K562 (cell line): ENCODE data around the gene MS4A2. TPM values are rescaled to one million over a fixed set of nuclear protein-coding genes. Genes with fewer than 3 reads are reported as not detected.

Experiments used
- ARHGAP35 ChIP-seq: fragments of 450-650 bp; IDR thresholded peaks from 2 replicates; pipeline ENCODE4 v1.6.1; 2018; ENCODE audit not compliant: partially characterized antibody
- CBX3 ChIP-seq, 2 experiments: IDR thresholded peaks; 1 replicate in 1 of 2; 2 replicates in 1 of 2; pipeline ENCODE4 v1.6.1; 2012; ENCODE audit warnings: inconsistent platforms in 2 of 2, low read length in 2 of 2, borderline replicate concordance in 1 of 2, control low read depth in 1 of 2
- CCAR2 ChIP-seq: fragments of 200-400 bp; formaldehyde crosslinking; IDR thresholded peaks from 2 replicates; pipeline ENCODE4 v1.6.1; 2017; ENCODE audit warnings: mild to moderate bottlenecking, low read depth, low read length
- CHCHD3 ChIP-seq: fragments of 250-450 bp; sonication (Bioruptor Pico); IDR thresholded peaks from 2 replicates; pipeline ENCODE4 v2.1.2; 2022; ENCODE audit warnings: mild to moderate bottlenecking
- EGR1 ChIP-seq: fragments of 450-650 bp; conservative IDR thresholded peaks from 2 replicates; pipeline ENCODE4 v1.6.1; 2017; ENCODE audit warnings: mild to moderate bottlenecking
- EHMT2 ChIP-seq: fragments of 450-650 bp; IDR thresholded peaks from 2 replicates; pipeline ENCODE4 v1.6.1; 2018; ENCODE audit warnings: antibody characterized with exemption
- EP400 ChIP-seq: fragments of 450-650 bp; IDR thresholded peaks from 2 replicates; pipeline ENCODE4 v1.6.1; 2017; ENCODE audit warnings: antibody characterized with exemption, mild to moderate bottlenecking, moderate library complexity
- FOXA1 ChIP-seq: fragments of 450-650 bp; IDR thresholded peaks from 2 replicates; pipeline ENCODE4 v1.6.1; 2016; ENCODE audit warnings: mild to moderate bottlenecking, borderline replicate concordance
- IFI16 ChIP-seq: fragments of 250-450 bp; sonication (Bioruptor Pico); IDR thresholded peaks from 2 replicates; pipeline ENCODE4 v2.1.2; 2022; ENCODE audit warnings: mild to moderate bottlenecking, inconsistent platforms
- KDM1A ChIP-seq, 2 experiments: fragments of 450-650 bp; IDR thresholded peaks; 2 replicates each; pipeline ENCODE4 v1.6.1; 2016; ENCODE audit warnings: mild to moderate bottlenecking in 2 of 2
- MAX ChIP-seq: sonication (generic); formaldehyde crosslinking; IDR thresholded peaks from 2 replicates; pipeline ENCODE4 v1.9.0; 2022; ENCODE audit warnings: mild to moderate bottlenecking, missing genetic modification reagents
- MTF1 ChIP-seq: fragments of 250-450 bp; sonication (Bioruptor Pico); IDR thresholded peaks from 2 replicates; pipeline ENCODE4 v1.9.0; 2021; ENCODE audit warnings: moderate library complexity, mild to moderate bottlenecking, inconsistent platforms, borderline replicate concordance
- PML ChIP-seq: IDR thresholded peaks from 2 replicates; pipeline ENCODE4 v1.6.1; 2012; ENCODE audit warnings: low read length, inconsistent platforms
- RBM15 ChIP-seq: fragments of 200-400 bp; formaldehyde crosslinking; IDR thresholded peaks from 2 replicates; pipeline ENCODE4 v1.6.1; 2018; ENCODE audit warnings: mild to moderate bottlenecking, low read length, moderate library complexity; ENCODE audit not compliant: insufficient read depth
- SLC30A9 ChIP-seq: fragments of 250-450 bp; sonication (Bioruptor Pico); IDR thresholded peaks from 2 replicates; pipeline ENCODE4 v1.8.0; 2022; ENCODE audit warnings: mild to moderate bottlenecking, moderate library complexity
- TAF15 ChIP-seq: fragments of 200-400 bp; formaldehyde crosslinking; IDR thresholded peaks from 2 replicates; pipeline ENCODE4 v1.6.1; 2017; ENCODE audit warnings: mild to moderate bottlenecking, low read depth, low read length, moderate library complexity
- TARDBP ChIP-seq: fragments of 450-650 bp; IDR thresholded peaks from 2 replicates; pipeline ENCODE4 v1.6.1; 2016
- TCF7L2 ChIP-seq: fragments of 150-350 bp; IDR thresholded peaks from 2 replicates; pipeline ENCODE4 v1.6.1; 2016; ENCODE audit warnings: low read depth, mild to moderate bottlenecking, low read length, moderate library complexity
- ZNF280B ChIP-seq: fragments of 250-450 bp; sonication (Bioruptor Pico); IDR thresholded peaks from 2 replicates; pipeline ENCODE4 v1.5.1; 2021; ENCODE audit warnings: mild to moderate bottlenecking
- ZNF445 ChIP-seq: fragments of 250-450 bp; sonication (Bioruptor Pico); IDR thresholded peaks from 2 replicates; pipeline ENCODE4 v1.4.0; 2020; ENCODE audit warnings: low read depth, mild to moderate bottlenecking, moderate library complexity
- ZNF561 ChIP-seq: fragments of 450-650 bp; formaldehyde crosslinking; conservative IDR thresholded peaks from 2 replicates; pipeline ENCODE4 v1.4.0; 2020; ENCODE audit warnings: mild to moderate bottlenecking, moderate library complexity
- ZNF586 ChIP-seq: fragments of 450-650 bp; formaldehyde crosslinking; conservative IDR thresholded peaks from 2 replicates; pipeline ENCODE4 v1.4.0; 2020; ENCODE audit warnings: mild to moderate bottlenecking, moderate library complexity
- ZNF740 ChIP-seq, 3 experiments: fragments of 200-800 bp in 1 of 3; sonication (Bioruptor generic) in 1 of 3; sonication (generic) in 1 of 3; formaldehyde crosslinking in 1 of 3; IDR thresholded peaks; 2 replicates each; pipeline versions ENCODE4 v1.6.1 to v1.8.0; 2016 to 2022; ENCODE audit warnings: mild to moderate bottlenecking in 2 of 3, missing compliant biosample characterization in 2 of 3, missing genetic modification characterization in 2 of 3, missing genetic modification reagents in 1 of 3
- polyA plus RNA-seq, 8 experiments: library from polyadenylated mRNA; depleted of rRNA in 4 of 8; stranded (reverse) in 5 of 8; unstranded in 3 of 8; fragments of >200 nt; fragmentation: Nextera tagmentation in 2 of 8; fragmentation: Illumina TruSeq in 1 of 8; extraction: Ambion mirVana in 2 of 8; extraction: Trizol in 1 of 8; gene quantifications; 2 replicates each; pipeline versions ENCODE4 v1.2.1 to v1.2.3, GENCODE V29; 2011 to 2014; ENCODE audit warnings: inconsistent platforms in 1 of 8, missing spikeins in 1 of 8
- total RNA-seq, 7 experiments: library from RNA; depleted of rRNA in 6 of 7; stranded (reverse); fragments of >200 nt in 6 of 7; fragmentation: Illumina TruSeq in 2 of 7; extraction: Trizol in 2 of 7; gene quantifications; 2 replicates each; pipeline versions ENCODE4 v1.2.1 to v1.2.3, GENCODE V29; 2011 to 2021; ENCODE audit warnings: low replicate concordance in 1 of 7
- TF ChIP-seq, protein P1 (sequence below): sonication (generic); formaldehyde crosslinking; IDR thresholded peaks from 2 replicates; pipeline ENCODE4 v1.8.1; 2022; ENCODE audit warnings: missing genetic modification reagents
- TF ChIP-seq, protein P2 (sequence below): fragments of 250-450 bp; sonication (Bioruptor Pico); IDR thresholded peaks from 2 replicates; pipeline ENCODE4 v1.5.0; 2022; ENCODE audit warnings: mild to moderate bottlenecking

Gene MS4A2
- total and polyA plus RNA-seq, 9 of the 15 experiments (the other 6 are each of a cell fraction or from before 2014, with no cell fraction given): 0.06 to 5.7 (median 0.86) TPM

DNA sequence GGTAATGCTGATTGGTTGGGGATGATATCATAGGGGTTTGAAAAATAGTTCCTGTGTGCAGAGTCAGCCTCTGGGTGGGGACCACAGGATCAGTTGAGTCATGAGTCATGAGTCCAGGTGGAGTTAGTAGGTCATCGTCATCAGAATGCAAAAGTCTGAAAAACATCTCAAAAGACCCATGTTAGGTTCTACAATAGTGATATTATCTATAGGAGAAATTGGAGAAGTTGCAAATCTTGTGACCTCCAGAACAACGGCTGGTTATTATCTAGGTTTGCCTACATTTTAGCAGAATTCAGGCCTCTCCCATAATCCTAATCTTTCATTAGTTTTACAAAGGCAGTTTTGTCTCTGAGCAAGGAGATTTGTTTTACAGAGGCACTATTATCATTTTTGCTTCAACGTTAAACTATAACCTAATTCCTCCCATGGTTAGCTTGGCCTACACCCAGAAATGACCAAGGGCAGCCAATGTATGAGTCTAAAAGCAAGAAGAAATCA lies 38.9 kb downstream of the MS4A2 start (continued):
- no peak for TF ChIP-seq IFI16 (CRISPR knock-in tag)
- no peak for TF ChIP-seq TCF7L2
- TF ChIP-seq TAF15: no peak
- TF ChIP-seq EGR1: no peak
- no peak for TF ChIP-seq ZNF445 (CRISPR knock-in tag)
- TF ChIP-seq ZNF586 (CRISPR knock-in tag): no peak
- no peak for TF ChIP-seq ZNF561 (CRISPR knock-in tag)
- no peak for TF ChIP-seq FOXA1
- TF ChIP-seq CHCHD3 (CRISPR knock-in tag): no peak
- no peak for TF ChIP-seq ZNF740 (CRISPR knock-in tag; IDR thresholded peaks at IDR 0.05)
- no peak for TF ChIP-seq ZNF740 (tag; IDR thresholded peaks at IDR 0.05)
- TF ChIP-seq ARHGAP35: no peak
- TF ChIP-seq CCAR2: no peak
- 0 out of 2 replicates have a peak, but pooled peaks have one; percentile 36 for TF ChIP-seq EHMT2
- TF ChIP-seq, protein P1, sequence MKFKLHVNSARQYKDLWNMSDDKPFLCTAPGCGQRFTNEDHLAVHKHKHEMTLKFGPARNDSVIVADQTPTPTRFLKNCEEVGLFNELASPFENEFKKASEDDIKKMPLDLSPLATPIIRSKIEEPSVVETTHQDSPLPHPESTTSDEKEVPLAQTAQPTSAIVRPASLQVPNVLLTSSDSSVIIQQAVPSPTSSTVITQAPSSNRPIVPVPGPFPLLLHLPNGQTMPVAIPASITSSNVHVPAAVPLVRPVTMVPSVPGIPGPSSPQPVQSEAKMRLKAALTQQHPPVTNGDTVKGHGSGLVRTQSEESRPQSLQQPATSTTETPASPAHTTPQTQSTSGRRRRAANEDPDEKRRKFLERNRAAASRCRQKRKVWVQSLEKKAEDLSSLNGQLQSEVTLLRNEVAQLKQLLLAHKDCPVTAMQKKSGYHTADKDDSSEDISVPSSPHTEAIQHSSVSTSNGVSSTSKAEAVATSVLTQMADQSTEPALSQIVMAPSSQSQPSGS (CRISPR knock-in tag): no peak
- TF ChIP-seq CBX3 (IDR thresholded peaks at IDR 0.05; ENCODE audit: borderline replicate concordance in 1 of 2, low read length in 2 of 2): peak in 1 of 2 experiments; percentile 83; a peak in 2 of 3 replicates
- no peak for TF ChIP-seq RBM15
- TF ChIP-seq, protein P2, sequence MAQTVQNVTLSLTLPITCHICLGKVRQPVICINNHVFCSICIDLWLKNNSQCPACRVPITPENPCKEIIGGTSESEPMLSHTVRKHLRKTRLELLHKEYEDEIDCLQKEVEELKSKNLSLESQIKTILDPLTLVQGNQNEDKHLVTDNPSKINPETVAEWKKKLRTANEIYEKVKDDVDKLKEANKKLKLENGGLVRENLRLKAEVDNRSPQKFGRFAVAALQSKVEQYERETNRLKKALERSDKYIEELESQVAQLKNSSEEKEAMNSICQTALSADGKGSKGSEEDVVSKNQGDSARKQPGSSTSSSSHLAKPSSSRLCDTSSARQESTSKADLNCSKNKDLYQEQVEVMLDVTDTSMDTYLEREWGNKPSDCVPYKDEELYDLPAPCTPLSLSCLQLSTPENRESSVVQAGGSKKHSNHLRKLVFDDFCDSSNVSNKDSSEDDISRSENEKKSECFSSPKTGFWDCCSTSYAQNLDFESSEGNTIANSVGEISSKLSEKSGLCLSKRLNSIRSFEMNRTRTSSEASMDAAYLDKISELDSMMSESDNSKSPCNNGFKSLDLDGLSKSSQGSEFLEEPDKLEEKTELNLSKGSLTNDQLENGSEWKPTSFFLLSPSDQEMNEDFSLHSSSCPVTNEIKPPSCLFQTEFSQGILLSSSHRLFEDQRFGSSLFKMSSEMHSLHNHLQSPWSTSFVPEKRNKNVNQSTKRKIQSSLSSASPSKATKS (CRISPR knock-in tag): no peak
- TF ChIP-seq PML: no peak
- TF ChIP-seq ZNF280B (CRISPR knock-in tag): no peak
- no peak for TF ChIP-seq KDM1A (IDR thresholded peaks at IDR 0.05)
- TF ChIP-seq MAX (CRISPR knock-in tag): no peak
- no peak for TF ChIP-seq SLC30A9
- TF ChIP-seq EP400: peak; percentile 54; the same call in 1 of the 2 replicates
- no peak for TF ChIP-seq TARDBP
- no peak for TF ChIP-seq MTF1 (CRISPR knock-in tag)
